H1 (cell line): Measurements from ENCODE around the gene FBXO8.

Source experiments
- CBX8 ChIP-seq: fragments of 300-800, 300-1000 bp; sonication (generic); IDR thresholded peaks from 2 replicates; pipeline ENCODE4 v1.7.1; 2016; ENCODE audit warnings: low read depth, low read length, borderline replicate concordance
- CHD1 ChIP-seq: IDR thresholded peaks from 2 replicates; pipeline ENCODE4 v1.6.1; 2012; ENCODE audit warnings: low read depth, low read length, improper control_type of control experiment
- CTCF ChIP-seq, 3 experiments: IDR thresholded peaks; 1 replicate in 2 of 3; 2 replicates in 1 of 3; pipeline versions ENCODE4 v1.5.1 to v1.6.1; 2011; ENCODE audit warnings: low read length in 3 of 3, mild to moderate bottlenecking in 3 of 3, inconsistent platforms in 2 of 3, low read depth in 1 of 3, moderate library complexity in 1 of 3; ENCODE audit not compliant: insufficient read depth in 1 of 3; ENCODE audit errors: control extremely low read depth in 1 of 3
- EP300 ChIP-seq, 2 experiments: IDR thresholded peaks; 1 replicate in 1 of 2; 2 replicates in 1 of 2; pipeline ENCODE4 v1.6.1; 2011 to 2012; ENCODE audit warnings: low read depth in 2 of 2, low read length in 2 of 2, mild to moderate bottlenecking in 2 of 2, borderline replicate concordance in 1 of 2, inconsistent platforms in 1 of 2, moderate library complexity in 1 of 2
- EZH2 ChIP-seq: fragments of 200-600 bp; sonication (generic); IDR thresholded peaks from 2 replicates; pipeline ENCODE4 v1.7.1; 2012; ENCODE audit warnings: low read depth, mild to moderate bottlenecking, moderate library complexity, low read length, inconsistent platforms; ENCODE audit not compliant: severe bottlenecking
- GTF2F1 ChIP-seq: IDR thresholded peaks from 2 replicates; pipeline ENCODE4 v1.6.1; 2012; ENCODE audit warnings: low read depth, low read length, improper control_type of control experiment, borderline replicate concordance
- HDAC2 ChIP-seq, 2 experiments: fragments of 300-600 bp in 1 of 2; sonication (generic) in 1 of 2; IDR thresholded peaks; 2 replicates each; pipeline ENCODE4 v1.6.1; 2011 to 2012; ENCODE audit warnings: low read depth in 2 of 2, low read length in 2 of 2, mild to moderate bottlenecking in 2 of 2, moderate library complexity in 2 of 2, borderline replicate concordance in 1 of 2, inconsistent platforms in 1 of 2
- MAX ChIP-seq: IDR thresholded peaks from 2 replicates; pipeline ENCODE4 v1.6.1; 2012; ENCODE audit warnings: inconsistent platforms
- POLR2A ChIP-seq, 2 experiments: IDR thresholded peaks; 1 replicate in 1 of 2; 2 replicates in 1 of 2; pipeline ENCODE4 v1.6.1; 2011; ENCODE audit warnings: low read depth in 2 of 2, low read length in 2 of 2, mild to moderate bottlenecking in 2 of 2; ENCODE audit errors: control extremely low read depth in 1 of 2
- POLR2AphosphoS5 ChIP-seq: IDR thresholded peaks from 2 replicates; pipeline ENCODE4 v1.6.1; 2011; ENCODE audit warnings: low read depth, low read length
- RFX5 ChIP-seq: IDR thresholded peaks from 2 replicates; pipeline ENCODE4 v1.6.1; 2011; ENCODE audit warnings: low read depth, low read length, improper control_type of control experiment, borderline replicate concordance
- SRF ChIP-seq: IDR thresholded peaks from 2 replicates; pipeline ENCODE4 v1.6.1; 2011; ENCODE audit warnings: mild to moderate bottlenecking, low read depth, low read length, moderate library complexity
- TAF1 ChIP-seq: IDR thresholded peaks from 2 replicates; pipeline ENCODE4 v1.6.1; 2011; ENCODE audit warnings: mild to moderate bottlenecking, low read depth, low read length

- no peak for TF ChIP-seq POLR2A (IDR thresholded peaks at IDR 0.05; ENCODE audit: control extremely low read depth in 1 of 2, low read depth in 2 of 2, low read length in 2 of 2)
- no peak for TF ChIP-seq EZH2
- TF ChIP-seq GTF2F1: no peak
- TF ChIP-seq CTCF (IDR thresholded peaks at IDR 0.05; ENCODE audit: control extremely low read depth in 1 of 3, insufficient read depth in 1 of 3, low read depth in 1 of 3, low read length in 3 of 3): no peak
- TF ChIP-seq MAX: no peak
- TF ChIP-seq HDAC2 (IDR thresholded peaks at IDR 0.05; ENCODE audit: borderline replicate concordance in 1 of 2, low read depth in 2 of 2, low read length in 2 of 2): no peak
- no peak for TF ChIP-seq CBX8
- no peak for TF ChIP-seq SRF
- no peak for TF ChIP-seq EP300 (IDR thresholded peaks at IDR 0.05; ENCODE audit: borderline replicate concordance in 1 of 2, low read depth in 2 of 2, low read length in 2 of 2)
- no peak for TF ChIP-seq CHD1
- TF ChIP-seq POLR2AphosphoS5: no peak
- no peak for TF ChIP-seq TAF1
- TF ChIP-seq RFX5: no peak
Observed at GRCh38 chr4:174281901-174282300, 1.6 kb downstream of the FBXO8 start.
